OCI-LY1 (cell line): ENCODE data around the gene LANCL2.

Experiments used
- H2AFZ ChIP-seq: fragments of 200-600 bp; sonication (generic), shearing (Covaris generic); 2 replicates; pipeline ENCODE4 v1.6.0; 2014; ENCODE audit warnings: antibody characterized with exemption, mild to moderate bottlenecking, low read length
- H3F3A ChIP-seq: fragments of 200-600 bp; sonication (generic), shearing (Covaris generic); 2 replicates; pipeline ENCODE4 v1.6.0; 2014; ENCODE audit warnings: mild to moderate bottlenecking, antibody characterized with exemption, low read length, moderate library complexity; ENCODE audit not compliant: insufficient read depth
- H3K27ac ChIP-seq: fragments of 200-600 bp; sonication (generic); 2 replicates; pipeline ENCODE4 v1.5.1; 2014; ENCODE audit warnings: low read length, mixed run types, mild to moderate bottlenecking, low read depth; ENCODE audit not compliant: poor library complexity, severe bottlenecking
- H3K27me3 ChIP-seq: fragments of 200-600 bp; sonication (generic); 2 replicates; pipeline ENCODE4 v1.6.0; 2014; ENCODE audit warnings: antibody characterized with exemption, mild to moderate bottlenecking, low read length, moderate library complexity; ENCODE audit not compliant: insufficient read depth
- H3K36me3 ChIP-seq: fragments of 200-600 bp; sonication (generic); 2 replicates; pipeline ENCODE4 v1.6.1; 2014; ENCODE audit warnings: mild to moderate bottlenecking, antibody characterized with exemption, low read length, moderate library complexity, mixed read lengths; ENCODE audit not compliant: insufficient read depth
- H3K4me1 ChIP-seq: fragments of 200-600 bp; sonication (generic); 2 replicates; pipeline ENCODE4 v1.5.1; 2014; ENCODE audit warnings: mild to moderate bottlenecking, low read length, moderate library complexity; ENCODE audit not compliant: insufficient read depth, severe bottlenecking
- H3K4me2 ChIP-seq: fragments of 200-600 bp; sonication (generic), shearing (Covaris generic); 2 replicates; pipeline ENCODE4 v1.6.1; 2014; ENCODE audit warnings: low read length
- H3K4me3 ChIP-seq: fragments of 200-600 bp; sonication (generic); 2 replicates; pipeline ENCODE4 v1.5.1; 2014; ENCODE audit warnings: low read length, low read depth, mild to moderate bottlenecking, mixed read lengths; ENCODE audit not compliant: poor library complexity, severe bottlenecking
- H3K79me2 ChIP-seq: fragments of 200-600 bp; shearing (Covaris generic); 2 replicates; pipeline ENCODE4 v1.6.1; 2016; ENCODE audit warnings: mixed run types, low read length, mixed read lengths; ENCODE audit not compliant: insufficient read depth
- H3K9ac ChIP-seq: fragments of 200-600 bp; sonication (generic), shearing (Covaris generic); 2 replicates; pipeline ENCODE4 v1.6.1; 2014; ENCODE audit warnings: mild to moderate bottlenecking, low read length, mixed read lengths
- H3K9me2 ChIP-seq: fragments of 200-600 bp; sonication (generic), shearing (Covaris generic); 2 replicates; pipeline ENCODE4 v1.6.1; 2014; ENCODE audit warnings: low read depth, mild to moderate bottlenecking, low read length, mixed read lengths
- H3K9me3 ChIP-seq: fragments of 200-600 bp; shearing (Covaris generic); 2 replicates; pipeline ENCODE4 v1.6.1; 2014; ENCODE audit warnings: low read length, mixed read lengths
- H4K20me1 ChIP-seq: fragments of 200-600 bp; sonication (generic), shearing (Covaris generic); 2 replicates; pipeline ENCODE4 v1.6.0; 2016; ENCODE audit warnings: mild to moderate bottlenecking, low read length; ENCODE audit not compliant: insufficient read depth
- EZH2 ChIP-seq: fragments of 200-600 bp; sonication (generic), shearing (Covaris generic); IDR thresholded peaks from 2 replicates; pipeline ENCODE4 v1.8.0; 2017; ENCODE audit warnings: borderline replicate concordance, mixed run types, mild to moderate bottlenecking, antibody characterized with exemption, low read length, moderate library complexity, mixed read lengths
- TF ChIP-seq, protein P1 (sequence below): fragments of 200-600 bp; sonication (generic), shearing (Covaris generic); IDR thresholded peaks from 2 replicates; pipeline ENCODE4 v1.5.1; 2017; ENCODE audit warnings: mild to moderate bottlenecking, antibody characterized with exemption, low read length, moderate library complexity, mixed read lengths

The LANCL2 gene

DNA sequence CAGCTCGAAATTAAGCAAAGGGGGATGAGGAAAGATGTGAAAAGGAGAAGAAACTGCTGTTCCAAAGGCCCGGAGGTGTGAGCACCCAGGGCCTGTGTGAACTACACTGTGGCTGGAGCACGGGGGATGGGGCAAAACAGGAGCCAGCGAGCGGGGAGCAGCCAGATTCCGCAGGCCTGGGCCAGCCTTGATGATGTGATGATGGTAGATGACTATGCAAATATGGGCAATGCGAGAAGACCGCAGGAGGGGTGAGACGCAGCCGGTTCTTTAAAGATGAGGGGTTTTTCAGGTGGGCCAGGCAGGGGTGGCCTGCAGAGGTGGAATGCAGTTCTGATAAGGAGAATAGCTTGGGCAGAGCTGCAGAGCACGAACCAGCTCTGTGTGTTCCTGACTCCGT lies 61.5 kb downstream of the LANCL2 start:
- H2AFZ ChIP-seq, result no peak overlapping the region
- no peaks in the 10 kb centered on the region for H3F3A ChIP-seq
- H3K4me2 ChIP-seq, result no peak overlapping the region
- H3K27me3 ChIP-seq, result no peaks in the 10 kb centered on the region
- TF ChIP-seq EZH2, result no peak
- TF ChIP-seq, protein P1, sequence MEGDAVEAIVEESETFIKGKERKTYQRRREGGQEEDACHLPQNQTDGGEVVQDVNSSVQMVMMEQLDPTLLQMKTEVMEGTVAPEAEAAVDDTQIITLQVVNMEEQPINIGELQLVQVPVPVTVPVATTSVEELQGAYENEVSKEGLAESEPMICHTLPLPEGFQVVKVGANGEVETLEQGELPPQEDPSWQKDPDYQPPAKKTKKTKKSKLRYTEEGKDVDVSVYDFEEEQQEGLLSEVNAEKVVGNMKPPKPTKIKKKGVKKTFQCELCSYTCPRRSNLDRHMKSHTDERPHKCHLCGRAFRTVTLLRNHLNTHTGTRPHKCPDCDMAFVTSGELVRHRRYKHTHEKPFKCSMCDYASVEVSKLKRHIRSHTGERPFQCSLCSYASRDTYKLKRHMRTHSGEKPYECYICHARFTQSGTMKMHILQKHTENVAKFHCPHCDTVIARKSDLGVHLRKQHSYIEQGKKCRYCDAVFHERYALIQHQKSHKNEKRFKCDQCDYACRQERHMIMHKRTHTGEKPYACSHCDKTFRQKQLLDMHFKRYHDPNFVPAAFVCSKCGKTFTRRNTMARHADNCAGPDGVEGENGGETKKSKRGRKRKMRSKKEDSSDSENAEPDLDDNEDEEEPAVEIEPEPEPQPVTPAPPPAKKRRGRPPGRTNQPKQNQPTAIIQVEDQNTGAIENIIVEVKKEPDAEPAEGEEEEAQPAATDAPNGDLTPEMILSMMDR, result no peak
- no peaks in the 10 kb centered on the region for H3K4me1 ChIP-seq
- no peaks in the 10 kb centered on the region for H3K79me2 ChIP-seq
- H3K9me3 ChIP-seq, result no peaks in the 10 kb centered on the region
- peaks cover 11% of the 10 kb centered on the region; the same call in 1 of the 2 replicates for H3K36me3 ChIP-seq
- no peaks in the 10 kb centered on the region for H4K20me1 ChIP-seq
- no peak overlapping the region for H3K4me3 ChIP-seq
- H3K27ac ChIP-seq, result no peak overlapping the region
- no peaks in the 10 kb centered on the region for H3K9me2 ChIP-seq
- H3K9ac ChIP-seq, result no peak overlapping the region

DNA sequence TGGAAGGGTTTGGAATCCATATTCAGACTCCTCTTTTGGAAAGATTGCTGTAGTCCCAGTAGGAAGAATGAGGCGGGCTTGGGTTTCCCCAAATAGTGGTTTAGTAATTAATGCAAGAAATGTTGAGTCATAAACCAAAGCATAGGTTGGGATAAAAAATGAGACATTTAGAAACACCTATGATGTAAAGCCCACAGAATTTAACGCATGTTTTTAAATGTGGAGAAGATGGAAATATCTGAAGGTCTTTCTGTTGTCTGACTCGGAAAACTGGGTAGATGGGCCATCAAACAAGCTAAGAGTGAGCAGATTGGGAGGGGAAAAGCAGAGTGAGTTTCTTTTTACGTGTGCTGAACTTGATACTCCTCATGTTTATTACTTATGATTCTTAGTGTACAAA lies 62.2 kb downstream of the LANCL2 start:
- Histone ChIP-seq H3K9ac (no peak overlapping the region), H3K27ac (no peak overlapping the region), H4K20me1 (no peaks in the 10 kb centered on the region), H2AFZ (no peak overlapping the region), H3K4me2 (no peak overlapping the region), H3K4me1 (no peaks in the 10 kb centered on the region), H3K4me3 (no peak overlapping the region), H3K79me2 (no peaks in the 10 kb centered on the region), H3K27me3 (no peaks in the 10 kb centered on the region), H3F3A (no peaks in the 10 kb centered on the region), H3K9me2 (no peaks in the 10 kb centered on the region), H3K9me3 (no peaks in the 10 kb centered on the region), H3K36me3 (peaks cover 11% of the 10 kb centered on the region; the same call in 1 of the 2 replicates)
- TF ChIP-seq EZH2, result no peak
- TF ChIP-seq, protein P1, result no peak

DNA sequence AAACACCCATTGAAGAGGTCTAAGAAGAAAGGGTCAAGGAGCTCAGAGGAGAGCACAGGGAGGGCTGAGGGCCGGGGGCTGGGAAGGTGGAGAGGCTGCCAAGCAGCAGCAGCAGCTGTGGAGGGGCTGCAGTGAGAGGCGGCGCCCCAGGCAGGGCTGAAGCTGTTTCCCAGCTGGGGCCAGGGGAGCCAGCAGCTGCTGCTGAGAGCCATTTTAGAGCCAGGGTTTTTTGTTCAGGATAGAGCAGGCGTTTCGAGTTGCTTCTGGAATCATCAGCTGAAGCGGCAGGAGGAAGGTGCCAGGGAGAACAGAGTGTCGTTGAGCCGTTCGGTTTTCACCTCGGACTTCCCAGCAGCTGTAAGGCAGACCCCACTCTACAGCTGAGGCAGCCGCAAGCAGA lies 62.7 kb downstream of the LANCL2 start:
- Histone ChIP-seq H3K9ac (no peak overlapping the region), H3K79me2 (no peaks in the 10 kb centered on the region), H3K4me1 (peaks cover 1% of the 10 kb centered on the region), H3K9me3 (no peaks in the 10 kb centered on the region), H2AFZ (no peak overlapping the region), H3K27me3 (no peaks in the 10 kb centered on the region), H3K27ac (no peak overlapping the region), H3K36me3 (peaks cover 11% of the 10 kb centered on the region; the same call in 1 of the 2 replicates), H3K4me2 (no peak overlapping the region), H4K20me1 (no peaks in the 10 kb centered on the region), H3K4me3 (no peak overlapping the region), H3F3A (no peaks in the 10 kb centered on the region), H3K9me2 (no peaks in the 10 kb centered on the region)
- TF ChIP-seq, protein P1, result no peak
- TF ChIP-seq EZH2, result no peak
